A549 (cell line): ENCODE measurements around the gene HS6ST3. TPM values are rescaled to one million over a fixed set of nuclear protein-coding genes. Genes with fewer than 3 reads are reported as not detected.

Experiments
- ATAC-seq, 2 experiments: fragments of 200-7000 bp in 1 of 2; fragments of >200 bp in 1 of 2; cut with Nextera tagmentation in 1 of 2; cut with Tn5 transposase in 1 of 2; 3 replicates each; pipeline versions ENCODE4 v1.8.0 to v1.9.1; 2018 to 2020; ENCODE audit warnings: mild to moderate bottlenecking in 1 of 2, moderate library complexity in 1 of 2
- CTCF ChIA-PET: fragments of 300-600 bp; sonication (Branson Sonifier 250); formaldehyde crosslinking; extraction: SDS; loops from one replicate; lab custom pipeline; 2021; ENCODE audit warnings: antibody characterized with exemption, inconsistent platforms; lab: Yijun Ruan, JAX
- POLR2A ChIA-PET: fragments of 350-600 bp; formaldehyde crosslinking; extraction: SDS; loops from one replicate; lab custom pipeline; 2021; ENCODE audit warnings: antibody characterized with exemption, inconsistent platforms; lab: Yijun Ruan, JAX
- DNase-seq, 2 experiments: peaks; one replicate each; pipeline versions ENCODE4 v3.0.0 to v3.0.0-alpha.2; 2011 to 2016; ENCODE audit warnings: low read depth in 1 of 2, low spot score in 1 of 2
- FAIRE-seq: peaks from 2 replicates; lab custom pipeline; 2011; peaks lifted over from hg19 to GRCh38; lab: Jason Lieb, UNC
- H3K27ac ChIP-seq, 2 experiments: fragments of >200 bp; sonication (Bioruptor Twin); formaldehyde crosslinking; 3 replicates each; pipeline ENCODE4 v1.5.1; 2016 to 2017
- H3K4me1 ChIP-seq: fragments of >200 bp; sonication (Bioruptor Twin); formaldehyde crosslinking; 3 replicates; pipeline ENCODE4 v1.6.1; 2016
- H3K4me2 ChIP-seq: fragments of >200 bp; sonication (Bioruptor Twin); formaldehyde crosslinking; 3 replicates; pipeline ENCODE4 v1.6.1; 2016
- H3K4me3 ChIP-seq: fragments of >200 bp; sonication (Bioruptor Twin); formaldehyde crosslinking; 3 replicates; pipeline ENCODE4 v1.5.1; 2016
- H3K9me3 ChIP-seq: fragments of >200 bp; sonication (Bioruptor Twin); formaldehyde crosslinking; 3 replicates; pipeline ENCODE4 v1.6.1; 2016
- BHLHE40 ChIP-seq: IDR thresholded peaks from 2 replicates; pipeline ENCODE4 v1.6.1; 2012; ENCODE audit warnings: low read depth, low read length, inconsistent platforms
- CBX8 ChIP-seq: fragments of 200-600 bp; sonication (generic); IDR thresholded peaks from 2 replicates; pipeline ENCODE4 v1.6.1; 2016
- EHMT2 ChIP-seq: fragments of 200-600 bp; sonication (generic); IDR thresholded peaks from 2 replicates; pipeline ENCODE4 v1.6.1; 2016; ENCODE audit warnings: antibody characterized with exemption, low read depth, mild to moderate bottlenecking, moderate library complexity
- ELK1 ChIP-seq: fragments of 150-350 bp; IDR thresholded peaks from 2 replicates; pipeline ENCODE4 v1.6.1; 2014; ENCODE audit warnings: low read depth, mild to moderate bottlenecking, low read length
- ESRRA ChIP-seq: fragments of 150-350 bp; IDR thresholded peaks from 2 replicates; pipeline ENCODE4 v1.6.1; 2014; ENCODE audit warnings: mild to moderate bottlenecking, low read length, borderline replicate concordance
- FOXS1 ChIP-seq: fragments of 250-450 bp; sonication (Bioruptor Pico); IDR thresholded peaks from 2 replicates; pipeline ENCODE4 v1.5.0; 2020; ENCODE audit warnings: mild to moderate bottlenecking, moderate library complexity
- GATA3 ChIP-seq: IDR thresholded peaks from 2 replicates; pipeline ENCODE4 v1.6.1; 2012; ENCODE audit warnings: borderline replicate concordance
- MYC ChIP-seq: IDR thresholded peaks from 2 replicates; pipeline ENCODE4 v1.6.1; 2012; ENCODE audit warnings: mild to moderate bottlenecking, inconsistent platforms, low read length, improper control_type of control experiment, borderline replicate concordance
- NFE2L2 ChIP-seq: fragments of 150-350 bp; conservative IDR thresholded peaks from 2 replicates; pipeline ENCODE4 v1.6.1; 2014; ENCODE audit warnings: low read length
- NPAS2 ChIP-seq: fragments of 250-450 bp; sonication (Bioruptor Pico); IDR thresholded peaks from 2 replicates; pipeline ENCODE4 v1.8.0; 2022; ENCODE audit warnings: mild to moderate bottlenecking, moderate library complexity, borderline replicate concordance
- POLR2AphosphoS2 ChIP-seq: conservative IDR thresholded peaks from 2 replicates; pipeline ENCODE4 v1.6.1; 2012; ENCODE audit warnings: low read length, improper control_type of control experiment, inconsistent platforms
- RARB ChIP-seq: fragments of 250-450 bp; sonication (Bioruptor Pico); IDR thresholded peaks from 2 replicates; pipeline ENCODE4 v1.8.0; 2021; ENCODE audit warnings: mild to moderate bottlenecking, moderate library complexity
- RCOR1 ChIP-seq: fragments of 150-350 bp; IDR thresholded peaks from 2 replicates; pipeline ENCODE4 v1.6.1; 2014; ENCODE audit warnings: antibody characterized with exemption, low read length, low read depth
- REST ChIP-seq: fragments of 200-600 bp; sonication (generic); IDR thresholded peaks from 2 replicates; pipeline ENCODE4 v1.6.1; 2016; ENCODE audit warnings: antibody characterized with exemption, mild to moderate bottlenecking, moderate library complexity
- SMC3 ChIP-seq: fragments of >200 bp; sonication (Bioruptor Twin); formaldehyde crosslinking; IDR thresholded peaks from 3 replicates; pipeline ENCODE4 v1.6.1; 2018; ENCODE audit warnings: inconsistent platforms
- TFCP2L1 ChIP-seq: fragments of 250-450 bp; sonication (Bioruptor Pico); IDR thresholded peaks from 2 replicates; pipeline ENCODE4 v1.5.0; 2021; ENCODE audit warnings: mild to moderate bottlenecking
- ZSCAN20 ChIP-seq: fragments of 250-450 bp; sonication (Bioruptor Pico); IDR thresholded peaks from 2 replicates; pipeline ENCODE4 v1.8.0; 2022; ENCODE audit warnings: mild to moderate bottlenecking, moderate library complexity
- WGBS: methylation state at CpG from one replicate; pipeline ENCODE4 v1.1.6; 2017; ENCODE audit errors: missing lambda C conversion rate; 5-methylcytosine and 5-hydroxymethylcytosine counted together
- polyA plus RNA-seq, 4 experiments: library from polyadenylated mRNA; depleted of rRNA in 3 of 4; stranded (reverse); fragments of >200 nt; fragmentation: RNase III in 1 of 4; extraction: RNeasy Plus Mini Kit Qiagen cat#74134 plus additional on column Dnase treatment in 1 of 4; gene quantifications; 2 replicates in 3 of 4; 3 replicates in 1 of 4; pipeline ENCODE4 v1.2.3, GENCODE V29; 2011 to 2017
- TF ChIP-seq, protein P1 (sequence below): fragments of 450-650 bp; IDR thresholded peaks from 2 replicates; pipeline ENCODE4 v1.6.1; 2014; ENCODE audit warnings: antibody characterized with exemption

Gene HS6ST3
- polyA plus RNA-seq, 2 of the 4 experiments (the other 2 are of a cell fraction): not detected

GRCh38 chr13:96749825-96750224, 659.9 kb downstream of the HS6ST3 start:
- no peak for TF ChIP-seq ELK1
- TF ChIP-seq RCOR1: no peak
- TF ChIP-seq REST: no peak
- no peak for TF ChIP-seq EHMT2
- TF ChIP-seq POLR2AphosphoS2: no peak
- no peak for TF ChIP-seq BHLHE40
- TF ChIP-seq TFCP2L1 (CRISPR knock-in tag): no peak
- no peak for TF ChIP-seq NFE2L2
- TF ChIP-seq NPAS2 (CRISPR knock-in tag): no peak
- TF ChIP-seq GATA3: no peak
- no peak for FAIRE-seq
- Histone ChIP-seq H3K4me3 (no peak overlapping the region), H3K4me1 (no peaks in the 10 kb centered on the region), H3K9me3 (no peaks in the 10 kb centered on the region), H3K4me2 (no peak overlapping the region), H3K27ac (no peak overlapping the region)
- DNase-seq: no peak
- no peak for ATAC-seq
- ChIA-PET CTCF (interaction anchor here (0.6 kb wide), 1 partner anchor 580 kb away, joined by 3 read pairs; no protein-coding TSS in a partner anchor), POLR2A (no interaction called here)

DNA sequence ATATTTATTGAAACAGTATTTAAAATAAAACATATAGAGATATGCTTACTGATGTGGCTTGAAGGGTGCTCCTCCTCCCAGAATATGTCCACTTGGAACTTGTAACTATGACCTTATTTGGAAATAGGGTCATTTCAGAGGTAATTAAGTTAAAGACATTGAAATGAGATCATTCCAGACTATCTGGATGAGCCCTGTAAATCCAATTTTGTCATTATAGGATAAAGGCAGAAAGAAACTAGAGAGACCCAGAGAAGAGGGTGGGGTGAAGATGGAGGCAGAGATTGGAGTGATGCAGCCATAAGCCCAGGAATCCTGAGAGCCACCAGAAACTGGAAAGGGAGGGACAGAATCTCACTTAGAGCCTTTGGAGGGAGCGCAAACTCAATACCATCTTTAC, 661.2 kb downstream of the HS6ST3 start:
- H3K27ac ChIP-seq: no peak overlapping the region
- no peak overlapping the region for H3K4me2 ChIP-seq
- FAIRE-seq (no peak), DNase-seq (no peak)
- ChIA-PET CTCF (no interaction called here), POLR2A (no interaction called here)
- no peak overlapping the region for H3K4me3 ChIP-seq
- TF ChIP-seq MYC (no peak), REST (no peak)
- TF ChIP-seq, all 56 proteins: peak for 0
- no peak for ATAC-seq
- WGBS: 80% methylated on average over 1 of the region's 1 CpG
- no peaks in the 10 kb centered on the region for H3K9me3 ChIP-seq
- no peaks in the 10 kb centered on the region for H3K4me1 ChIP-seq

DNA sequence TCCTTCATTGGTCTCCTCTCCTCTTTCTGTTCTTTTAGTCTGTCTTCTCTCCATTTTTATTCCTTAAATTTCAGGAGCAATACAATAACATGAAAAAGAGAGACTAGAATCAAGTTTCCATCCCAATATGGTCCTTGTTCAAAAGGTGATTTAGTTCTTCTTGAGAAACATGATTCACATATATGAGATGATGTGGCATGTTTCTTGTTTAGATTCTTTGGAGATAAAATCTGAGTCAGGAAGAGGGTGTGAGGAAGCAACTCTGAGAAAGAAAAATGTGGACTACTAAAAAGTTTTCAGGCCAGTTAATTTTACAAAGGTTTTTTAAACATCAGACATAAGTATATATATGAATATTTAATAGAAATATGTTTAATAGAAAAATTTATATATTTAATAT, 673.0 kb downstream of the HS6ST3 start:
- Histone ChIP-seq H3K27ac (no peak overlapping the region), H3K4me3 (no peak overlapping the region), H3K4me1 (no peaks in the 10 kb centered on the region), H3K4me2 (no peak overlapping the region), H3K9me3 (no peaks in the 10 kb centered on the region)
- POLR2A ChIA-PET: no interaction called here
- ATAC-seq (no peak), FAIRE-seq (no peak), DNase-seq (no peak)
- no peak for TF ChIP-seq FOXS1 (CRISPR knock-in tag)
- no peak for TF ChIP-seq NPAS2 (CRISPR knock-in tag)
- no peak for TF ChIP-seq MYC
- TF ChIP-seq, protein P1, sequence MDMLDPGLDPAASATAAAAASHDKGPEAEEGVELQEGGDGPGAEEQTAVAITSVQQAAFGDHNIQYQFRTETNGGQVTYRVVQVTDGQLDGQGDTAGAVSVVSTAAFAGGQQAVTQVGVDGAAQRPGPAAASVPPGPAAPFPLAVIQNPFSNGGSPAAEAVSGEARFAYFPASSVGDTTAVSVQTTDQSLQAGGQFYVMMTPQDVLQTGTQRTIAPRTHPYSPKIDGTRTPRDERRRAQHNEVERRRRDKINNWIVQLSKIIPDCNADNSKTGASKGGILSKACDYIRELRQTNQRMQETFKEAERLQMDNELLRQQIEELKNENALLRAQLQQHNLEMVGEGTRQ: no peak
- TF ChIP-seq SMC3: no peak
- no peak for TF ChIP-seq ESRRA
- no peak for TF ChIP-seq ZSCAN20
- TF ChIP-seq RARB (CRISPR knock-in tag): no peak
- no peak for TF ChIP-seq CBX8
- CTCF ChIA-PET: no interaction called here
